GM19240 (cell line): ENCODE measurements around the gene GCN1.

Experiments used
- DNase-seq: peaks from one replicate; pipeline ENCODE4 v3.0.0; 2011; ENCODE audit warnings: low spot score; ENCODE audit not compliant: insufficient read length

The GCN1 gene

DNA sequence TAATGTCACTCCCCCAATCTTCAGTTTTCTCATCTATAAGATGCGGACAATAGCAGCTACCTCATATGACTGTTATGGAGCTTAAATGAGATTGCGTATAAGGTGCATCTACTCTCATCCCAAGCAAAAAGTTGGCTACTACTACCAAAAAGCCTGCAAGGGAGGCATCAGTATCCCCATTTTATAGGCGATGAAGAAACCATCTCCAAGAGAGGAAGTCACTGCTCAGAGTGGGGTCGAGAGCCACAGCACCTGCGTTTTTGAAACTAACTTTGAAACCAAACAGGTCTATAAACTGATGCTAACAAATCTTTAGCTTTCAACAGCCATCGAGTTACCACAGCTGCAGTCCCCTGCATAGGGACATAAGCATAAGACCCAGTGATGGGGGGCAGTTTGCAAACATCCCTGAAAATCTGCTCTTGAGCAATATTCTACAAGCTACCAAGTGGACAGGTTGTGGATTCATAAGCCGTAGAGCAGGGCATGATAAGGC is 3.5 kb downstream of the GCN1 start:
- DNase-seq: no peak

GRCh38 chr12:120190386-120190785 is 4.1 kb downstream of the GCN1 start:
- DNase-seq: no peak

DNA sequence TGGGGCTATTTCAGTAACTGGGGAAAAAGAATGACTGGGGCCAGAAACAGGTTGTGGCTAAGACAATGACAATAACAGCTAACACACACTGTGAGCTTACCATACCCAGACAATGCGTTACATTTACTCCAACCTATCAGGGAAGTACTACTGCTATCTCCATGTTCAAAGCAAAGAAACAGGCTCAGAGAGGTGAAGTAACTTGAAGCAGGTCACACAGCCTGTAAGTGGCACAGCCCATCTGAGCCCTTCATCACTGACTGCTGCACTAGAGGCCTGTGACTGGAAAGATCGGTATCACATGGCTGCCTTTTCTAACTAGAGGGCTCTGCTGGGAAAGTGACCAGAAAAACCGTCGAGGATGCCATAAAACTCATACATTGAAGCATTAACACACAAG is 7.9 kb downstream of the GCN1 start:
- DNase-seq: no peak

GRCh38 chr12:120183211-120183631 is 11.3 kb downstream of the GCN1 start:
- no peak for DNase-seq

GRCh38 chr12:120181991-120182631 is 12.4 kb downstream of the GCN1 start:
- DNase-seq: no peak

DNA sequence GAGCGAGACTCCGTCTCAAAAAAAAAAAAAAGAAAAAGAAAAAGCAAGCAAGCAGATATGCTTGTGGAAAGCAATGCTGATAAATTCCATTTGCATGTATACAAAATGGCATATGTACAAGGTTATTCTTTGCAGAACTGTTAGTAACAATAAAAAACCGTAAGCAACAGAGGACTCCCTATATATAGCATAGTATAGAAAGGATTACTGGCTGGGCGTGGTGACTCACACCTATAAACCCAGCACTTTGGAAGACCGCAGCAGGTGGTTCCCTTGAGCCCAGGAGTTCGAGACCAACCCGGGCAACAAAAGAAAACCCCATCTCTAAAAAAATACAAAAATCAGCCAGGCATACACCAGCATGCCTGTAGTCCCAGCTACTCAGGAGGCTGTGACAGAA is 13.5 kb downstream of the GCN1 start:
- no peak for DNase-seq

DNA sequence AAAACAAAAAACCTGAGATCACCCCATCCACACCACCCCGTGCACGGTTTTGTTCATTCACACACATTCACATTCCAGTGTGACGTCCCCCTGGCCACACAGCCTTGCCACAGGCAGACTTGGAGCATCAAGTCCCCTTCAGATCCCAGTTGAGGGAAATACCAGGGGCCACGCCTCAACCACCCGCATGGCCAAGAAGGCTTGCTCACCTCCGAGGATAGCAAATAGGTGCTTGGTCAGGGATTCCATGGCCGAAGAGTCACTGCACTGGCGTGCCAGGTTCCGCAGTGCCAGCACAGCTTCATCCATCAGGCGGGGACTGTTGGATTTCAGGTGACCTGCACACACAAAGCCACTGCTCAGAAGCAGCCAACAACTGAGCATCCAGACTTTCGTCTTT is 19.0 kb downstream of the GCN1 start:
- DNase-seq: no peak

- DNase-seq: no peak
Measured at GRCh38 chr12:120175062-120175461, 19.5 kb downstream of the GCN1 start.

DNA sequence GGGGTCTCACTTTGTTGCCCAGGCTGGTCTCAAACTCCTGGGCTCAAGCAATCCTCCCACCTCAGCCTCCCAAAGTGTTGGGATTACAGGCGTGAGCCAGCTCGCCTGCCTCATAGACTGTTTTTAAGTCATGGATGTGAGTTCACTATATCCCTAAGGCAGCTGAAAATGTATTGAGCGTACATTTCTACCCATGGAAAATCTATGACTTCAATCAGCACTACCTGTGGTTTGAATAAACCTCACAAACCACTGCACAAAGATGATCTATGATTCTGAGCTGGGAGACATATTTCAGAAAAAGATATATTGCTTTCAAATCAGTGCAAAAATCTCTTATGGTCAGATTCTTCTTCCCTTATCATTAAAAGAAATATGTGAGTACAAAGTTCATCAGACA is 22.5 kb downstream of the GCN1 start:
- DNase-seq: no peak

DNA sequence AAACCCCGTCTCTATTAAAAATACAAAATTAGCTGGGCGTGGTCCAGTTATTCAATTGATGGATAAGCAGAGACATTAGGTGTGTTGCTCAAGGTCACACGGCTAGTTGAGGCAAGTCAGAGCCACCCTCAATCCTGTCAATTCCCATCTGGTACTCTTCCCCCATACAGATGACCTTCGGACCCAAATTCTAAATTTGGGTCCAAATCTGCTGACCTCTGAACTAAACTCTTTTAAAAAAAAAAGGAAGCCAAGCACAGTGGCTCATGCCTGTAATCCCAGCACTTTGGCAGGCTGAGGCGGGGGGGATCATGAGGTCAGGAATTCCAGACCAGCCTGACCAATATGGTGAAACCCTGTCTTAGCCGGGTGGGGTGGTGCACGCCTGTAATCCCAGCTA is 23.9 kb downstream of the GCN1 start:
- no peak for DNase-seq

DNA sequence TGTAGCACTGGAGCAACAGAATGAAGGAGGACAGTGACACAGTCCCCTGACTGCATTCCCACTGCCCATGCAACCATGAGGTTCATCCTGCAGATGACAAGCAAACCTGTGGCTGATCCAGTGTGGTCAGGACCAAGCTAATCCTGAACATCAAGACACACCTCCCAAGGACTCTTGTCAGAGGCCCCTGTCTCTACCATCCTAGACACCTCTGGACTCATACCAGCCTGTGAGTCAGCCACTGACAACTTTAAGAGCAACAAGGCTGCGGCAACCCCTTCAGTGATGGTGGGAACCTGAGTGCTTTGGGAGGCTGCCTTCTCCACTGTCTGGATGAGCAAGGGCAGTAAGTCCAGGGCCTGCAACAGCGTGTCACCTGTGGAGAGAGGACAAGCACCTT is 24.6 kb downstream of the GCN1 start:
- no peak for DNase-seq

DNA sequence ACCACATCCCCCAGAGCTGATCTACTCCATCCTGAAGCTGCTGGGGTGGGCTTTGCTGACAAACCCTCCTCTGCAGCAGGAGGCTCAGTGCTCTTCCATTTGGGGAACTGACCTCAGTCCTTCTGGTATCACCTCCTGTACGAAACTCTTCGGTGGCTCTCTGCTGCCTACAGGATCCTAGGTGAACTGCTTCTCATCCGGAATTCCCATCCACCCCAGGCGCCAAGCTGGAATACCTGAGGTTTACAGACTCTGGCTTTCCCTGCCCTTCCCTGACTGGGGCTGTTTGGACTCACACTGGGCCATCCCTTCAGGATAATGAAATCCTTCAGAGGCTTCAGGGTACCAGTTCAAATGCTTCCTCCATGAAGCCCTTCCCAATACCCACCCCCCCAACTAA is 26.2 kb downstream of the GCN1 start:
- no peak for DNase-seq

- DNase-seq: no peak
Measured at GRCh38 chr12:120167529-120168095, 26.9 kb downstream of the GCN1 start.

DNA sequence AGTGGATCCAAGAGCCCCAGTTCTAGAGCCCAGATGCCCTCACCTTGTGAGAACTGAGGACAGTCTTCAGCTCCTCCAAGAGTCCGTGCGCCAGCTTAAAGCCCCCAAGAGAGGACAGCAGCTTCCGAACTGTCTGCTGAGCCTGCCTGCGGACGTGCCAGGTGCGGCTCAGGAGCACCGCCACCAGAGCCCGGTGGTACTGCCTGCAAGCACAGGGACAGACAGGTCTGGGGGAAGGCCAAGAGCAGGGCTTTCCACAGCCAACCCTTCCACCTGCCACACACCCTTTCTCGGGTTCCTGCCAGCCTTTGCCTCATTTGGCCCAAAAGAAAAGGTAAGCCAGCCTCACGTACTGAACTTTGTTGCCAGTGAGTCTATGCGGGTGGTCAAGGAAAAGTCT is 30.2 kb downstream of the GCN1 start:
- DNase-seq: no peak

GRCh38 chr12:120162763-120163162 is 31.8 kb downstream of the GCN1 start:
- no peak for DNase-seq

GRCh38 chr12:120161852-120162251 is 32.7 kb downstream of the GCN1 start:
- DNase-seq: no peak

- no peak for DNase-seq
Measured at GRCh38 chr12:120159509-120160237, 34.8 kb downstream of the GCN1 start.

- no peak for DNase-seq
Measured at GRCh38 chr12:120158351-120158750, 36.2 kb downstream of the GCN1 start.

DNA sequence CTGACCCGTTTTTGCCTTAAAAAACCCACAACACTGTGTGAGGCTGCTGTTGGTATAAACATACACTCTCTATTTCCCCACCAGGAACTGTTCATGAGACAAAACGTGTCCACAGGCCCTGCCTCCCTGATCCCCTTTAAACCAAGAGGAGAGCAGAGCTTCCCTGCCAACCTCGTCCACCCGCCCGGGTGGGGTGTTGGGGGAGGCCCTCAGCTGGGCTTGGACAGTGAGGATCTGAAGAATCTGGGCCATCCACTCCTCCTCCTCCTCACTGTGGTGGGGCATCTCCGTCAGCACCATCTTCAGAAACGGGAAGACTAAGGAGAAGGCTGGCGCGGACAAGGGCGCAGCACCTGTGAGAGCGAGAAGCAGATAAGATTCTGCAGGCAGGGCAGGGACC is 36.8 kb downstream of the GCN1 start:
- no peak for DNase-seq

GRCh38 chr12:120156315-120157259 is 37.9 kb downstream of the GCN1 start:
- no peak for DNase-seq

- DNase-seq: no peak
Measured at GRCh38 chr12:120155072-120155471, 39.4 kb downstream of the GCN1 start.
